ENCODE data around the gene RGL4.

- no peak for TF ChIP-seq CTCF (IDR thresholded peaks at IDR 0.05)
- no peak for TF ChIP-seq POLR2A (IDR thresholded peaks at IDR 0.05)
These were observed 6.5 kb downstream of the RGL4 start for GRCh38 chr22:23697031-23697970.
